ENCODE measurements around the gene ADGRD2. TPM values are rescaled to one million over a fixed set of nuclear protein-coding genes. Genes with fewer than 3 reads are reported as not detected.

The ADGRD2 gene
- total and polyA plus RNA-seq, 9 of the 15 experiments (the other 6 are each of a cell fraction or from before 2014, with no cell fraction given), result not detected

DNA sequence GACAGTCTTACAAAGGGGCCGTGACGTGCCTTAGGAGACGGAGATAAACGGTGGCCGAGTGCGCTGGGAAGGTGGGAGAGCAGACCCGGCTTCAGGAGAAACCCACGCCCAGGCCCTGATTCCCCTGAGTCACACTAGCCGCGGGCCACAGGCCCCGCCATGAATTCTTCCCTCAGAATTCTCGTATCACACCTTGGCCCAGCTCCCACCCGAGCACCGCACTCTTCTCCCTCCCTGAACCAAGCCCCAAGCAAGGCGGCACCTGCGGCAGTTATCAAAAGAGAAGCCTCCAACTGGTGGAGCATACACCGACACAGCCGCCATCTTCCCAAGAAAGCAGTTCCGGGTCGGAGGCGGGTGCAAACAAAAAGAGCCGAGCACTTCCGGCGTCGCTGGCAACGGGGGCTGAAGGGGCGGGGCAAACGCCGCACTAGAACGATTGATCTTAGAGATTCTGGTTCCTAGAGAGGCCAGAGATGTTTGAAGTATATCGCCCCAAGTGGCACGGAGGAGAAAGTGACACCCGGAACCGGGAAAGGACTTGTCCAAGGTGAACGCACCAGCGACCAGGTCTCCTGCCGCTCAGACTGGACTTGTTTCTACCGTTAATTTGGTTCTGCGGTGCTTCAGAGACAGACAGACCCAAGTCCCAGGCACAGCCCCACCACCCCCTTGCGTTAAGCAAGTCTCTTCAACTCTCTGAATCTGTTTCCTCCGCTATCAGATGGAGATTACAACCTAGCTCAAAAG, 35.0 kb upstream of the ADGRD2 start, which contains the start of gene PSMB7 (continued):
- TF ChIP-seq, protein P1, sequence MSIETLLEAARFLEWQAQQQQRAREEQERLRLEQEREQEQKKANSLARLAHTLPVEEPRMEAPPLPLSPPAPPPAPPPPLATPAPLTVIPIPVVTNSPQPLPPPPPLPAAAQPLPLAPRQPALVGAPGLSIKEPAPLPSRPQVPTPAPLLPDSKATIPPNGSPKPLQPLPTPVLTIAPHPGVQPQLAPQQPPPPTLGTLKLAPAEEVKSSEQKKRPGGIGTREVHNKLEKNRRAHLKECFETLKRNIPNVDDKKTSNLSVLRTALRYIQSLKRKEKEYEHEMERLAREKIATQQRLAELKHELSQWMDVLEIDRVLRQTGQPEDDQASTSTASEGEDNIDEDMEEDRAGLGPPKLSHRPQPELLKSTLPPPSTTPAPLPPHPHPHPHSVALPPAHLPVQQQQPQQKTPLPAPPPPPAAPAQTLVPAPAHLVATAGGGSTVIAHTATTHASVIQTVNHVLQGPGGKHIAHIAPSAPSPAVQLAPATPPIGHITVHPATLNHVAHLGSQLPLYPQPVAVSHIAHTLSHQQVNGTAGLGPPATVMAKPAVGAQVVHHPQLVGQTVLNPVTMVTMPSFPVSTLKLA (conservative IDR thresholded peaks at IDR 0.05), result peak; percentile 77 to 91
- TF ChIP-seq ZNF311 (CRISPR knock-in tag; IDR thresholded peaks at IDR 0.05), result no peak
- TF ChIP-seq, protein P2, sequence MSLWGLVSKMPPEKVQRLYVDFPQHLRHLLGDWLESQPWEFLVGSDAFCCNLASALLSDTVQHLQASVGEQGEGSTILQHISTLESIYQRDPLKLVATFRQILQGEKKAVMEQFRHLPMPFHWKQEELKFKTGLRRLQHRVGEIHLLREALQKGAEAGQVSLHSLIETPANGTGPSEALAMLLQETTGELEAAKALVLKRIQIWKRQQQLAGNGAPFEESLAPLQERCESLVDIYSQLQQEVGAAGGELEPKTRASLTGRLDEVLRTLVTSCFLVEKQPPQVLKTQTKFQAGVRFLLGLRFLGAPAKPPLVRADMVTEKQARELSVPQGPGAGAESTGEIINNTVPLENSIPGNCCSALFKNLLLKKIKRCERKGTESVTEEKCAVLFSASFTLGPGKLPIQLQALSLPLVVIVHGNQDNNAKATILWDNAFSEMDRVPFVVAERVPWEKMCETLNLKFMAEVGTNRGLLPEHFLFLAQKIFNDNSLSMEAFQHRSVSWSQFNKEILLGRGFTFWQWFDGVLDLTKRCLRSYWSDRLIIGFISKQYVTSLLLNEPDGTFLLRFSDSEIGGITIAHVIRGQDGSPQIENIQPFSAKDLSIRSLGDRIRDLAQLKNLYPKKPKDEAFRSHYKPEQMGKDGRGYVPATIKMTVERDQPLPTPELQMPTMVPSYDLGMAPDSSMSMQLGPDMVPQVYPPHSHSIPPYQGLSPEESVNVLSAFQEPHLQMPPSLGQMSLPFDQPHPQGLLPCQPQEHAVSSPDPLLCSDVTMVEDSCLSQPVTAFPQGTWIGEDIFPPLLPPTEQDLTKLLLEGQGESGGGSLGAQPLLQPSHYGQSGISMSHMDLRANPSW (CRISPR knock-in tag; IDR thresholded peaks at IDR 0.05), result no peak
- TF ChIP-seq LEF1 (IDR thresholded peaks at IDR 0.05), result 0 out of 2 replicates have a peak, but pooled peaks have one; percentile 57
- no peak for TF ChIP-seq XRCC3 (IDR thresholded peaks at IDR 0.05)
- no peak for TF ChIP-seq RBM17 (IDR thresholded peaks at IDR 0.05; ENCODE audit: borderline replicate concordance, low read depth, low read length)
- TF ChIP-seq KAT8 (IDR thresholded peaks at IDR 0.05; ENCODE audit: low read depth), result no peak
- no peak for TF ChIP-seq NFYB (IDR thresholded peaks at IDR 0.05; ENCODE audit: extremely low read depth, insufficient read length)
- no peak for TF ChIP-seq ZNF431 (CRISPR knock-in tag; IDR thresholded peaks at IDR 0.05)
- no peak for TF ChIP-seq SLC30A9 (CRISPR knock-in tag; IDR thresholded peaks at IDR 0.05)
- TF ChIP-seq, protein P3, sequence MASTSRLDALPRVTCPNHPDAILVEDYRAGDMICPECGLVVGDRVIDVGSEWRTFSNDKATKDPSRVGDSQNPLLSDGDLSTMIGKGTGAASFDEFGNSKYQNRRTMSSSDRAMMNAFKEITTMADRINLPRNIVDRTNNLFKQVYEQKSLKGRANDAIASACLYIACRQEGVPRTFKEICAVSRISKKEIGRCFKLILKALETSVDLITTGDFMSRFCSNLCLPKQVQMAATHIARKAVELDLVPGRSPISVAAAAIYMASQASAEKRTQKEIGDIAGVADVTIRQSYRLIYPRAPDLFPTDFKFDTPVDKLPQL (IDR thresholded peaks at IDR 0.05; ENCODE audit: extremely low read depth, insufficient read length), result peak; percentile 24
- no peak for TF ChIP-seq HIVEP1 (CRISPR knock-in tag; IDR thresholded peaks at IDR 0.05)
- TF ChIP-seq, protein P4, sequence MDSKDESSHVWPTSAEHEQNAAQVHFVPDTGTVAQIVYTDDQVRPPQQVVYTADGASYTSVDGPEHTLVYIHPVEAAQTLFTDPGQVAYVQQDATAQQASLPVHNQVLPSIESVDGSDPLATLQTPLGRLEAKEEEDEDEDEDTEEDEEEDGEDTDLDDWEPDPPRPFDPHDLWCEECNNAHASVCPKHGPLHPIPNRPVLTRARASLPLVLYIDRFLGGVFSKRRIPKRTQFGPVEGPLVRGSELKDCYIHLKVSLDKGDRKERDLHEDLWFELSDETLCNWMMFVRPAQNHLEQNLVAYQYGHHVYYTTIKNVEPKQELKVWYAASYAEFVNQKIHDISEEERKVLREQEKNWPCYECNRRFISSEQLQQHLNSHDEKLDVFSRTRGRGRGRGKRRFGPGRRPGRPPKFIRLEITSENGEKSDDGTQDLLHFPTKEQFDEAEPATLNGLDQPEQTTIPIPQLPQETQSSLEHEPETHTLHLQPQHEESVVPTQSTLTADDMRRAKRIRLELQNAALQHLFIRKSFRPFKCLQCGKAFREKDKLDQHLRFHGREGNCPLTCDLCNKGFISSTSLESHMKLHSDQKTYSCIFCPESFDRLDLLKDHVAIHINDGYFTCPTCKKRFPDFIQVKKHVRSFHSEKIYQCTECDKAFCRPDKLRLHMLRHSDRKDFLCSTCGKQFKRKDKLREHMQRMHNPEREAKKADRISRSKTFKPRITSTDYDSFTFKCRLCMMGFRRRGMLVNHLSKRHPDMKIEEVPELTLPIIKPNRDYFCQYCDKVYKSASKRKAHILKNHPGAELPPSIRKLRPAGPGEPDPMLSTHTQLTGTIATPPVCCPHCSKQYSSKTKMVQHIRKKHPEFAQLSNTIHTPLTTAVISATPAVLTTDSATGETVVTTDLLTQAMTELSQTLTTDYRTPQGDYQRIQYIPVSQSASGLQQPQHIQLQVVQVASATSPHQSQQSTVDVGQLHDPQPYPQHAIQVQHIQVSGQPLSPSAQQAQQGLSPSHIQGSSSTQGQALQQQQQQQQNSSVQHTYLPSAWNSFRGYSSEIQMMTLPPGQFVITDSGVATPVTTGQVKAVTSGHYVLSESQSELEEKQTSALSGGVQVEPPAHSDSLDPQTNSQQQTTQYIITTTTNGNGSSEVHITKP (IDR thresholded peaks at IDR 0.05; ENCODE audit: partially characterized antibody), result no peak
- no peak for TF ChIP-seq PHB (CRISPR knock-in tag; IDR thresholded peaks at IDR 0.05)
- no peak for TF ChIP-seq TCFL5 (CRISPR knock-in tag; conservative IDR thresholded peaks at IDR 0.05)
- TF ChIP-seq RBM14 (IDR thresholded peaks at IDR 0.05; ENCODE audit: borderline replicate concordance, insufficient read depth, low read depth, low read length), result no peak
- TF ChIP-seq SREBF1 (IDR thresholded peaks at IDR 0.05; ENCODE audit: borderline replicate concordance, low read depth, low read length), result no peak
- TF ChIP-seq CXXC5 (CRISPR knock-in tag; IDR thresholded peaks at IDR 0.05), result peak; percentile 91
- TF ChIP-seq CCAR2 (IDR thresholded peaks at IDR 0.05; ENCODE audit: low read depth, low read length), result no peak
- no peak for TF ChIP-seq TCF3 (CRISPR knock-in tag; IDR thresholded peaks at IDR 0.05)

Measured in K562 (cell line).